GM21423 (cell line): ENCODE data around the gene CHGA.

ENCODE experiments used
- ATAC-seq: cut with Tn5 transposase; IDR thresholded peaks from one replicate; pipeline ENCODE4 v1.9.1; 2021; ENCODE audit warnings: mild to moderate bottlenecking, moderate library complexity; ENCODE audit not compliant: unreplicated experiment

Gene CHGA

GRCh38 chr14:92922883-92923743 is at the start of gene CHGA:
TSS of gene CHGA (plus strand) at chr14:92923150. CDS start at chr14:92923360, 210 bp downstream.
- ATAC-seq, result no peak

DNA sequence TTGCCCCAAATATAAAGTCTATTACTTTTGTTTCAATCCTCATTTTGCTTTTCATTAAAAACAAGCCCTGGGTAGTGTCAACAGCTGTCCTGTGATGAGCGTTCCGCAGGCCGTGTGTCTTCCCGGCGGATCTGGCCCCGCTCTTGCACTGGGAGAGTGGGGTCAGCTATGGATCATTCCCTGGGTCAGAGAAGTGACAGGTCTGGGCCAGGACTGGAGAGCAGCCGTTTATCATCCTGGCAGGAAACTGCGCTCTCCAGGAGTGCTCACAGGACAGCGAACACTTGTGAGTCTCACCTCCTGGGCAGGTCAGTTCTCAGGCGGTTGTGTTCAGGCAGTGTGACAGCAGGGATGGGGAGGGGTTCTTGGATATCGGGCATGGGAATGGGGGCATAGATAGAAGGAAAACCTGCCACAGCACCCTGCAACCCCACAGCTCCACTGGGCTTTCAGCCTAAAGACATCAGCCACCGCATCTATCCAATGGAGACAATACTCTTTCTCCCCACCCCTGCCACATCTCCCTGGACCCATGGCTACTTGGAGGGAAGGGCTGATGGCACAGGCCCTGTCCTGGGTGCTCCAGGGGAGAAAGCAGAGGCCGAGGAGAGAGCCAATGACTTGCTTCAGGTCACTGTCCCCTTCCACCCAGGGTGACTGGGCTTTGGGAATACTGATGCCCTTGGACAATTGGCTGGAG is 47.8 kb upstream of the CHGA start:
- no peak for ATAC-seq

- no peak for ATAC-seq
Observed at GRCh38 chr14:92877757-92878431, 45.1 kb upstream of the CHGA start.

DNA sequence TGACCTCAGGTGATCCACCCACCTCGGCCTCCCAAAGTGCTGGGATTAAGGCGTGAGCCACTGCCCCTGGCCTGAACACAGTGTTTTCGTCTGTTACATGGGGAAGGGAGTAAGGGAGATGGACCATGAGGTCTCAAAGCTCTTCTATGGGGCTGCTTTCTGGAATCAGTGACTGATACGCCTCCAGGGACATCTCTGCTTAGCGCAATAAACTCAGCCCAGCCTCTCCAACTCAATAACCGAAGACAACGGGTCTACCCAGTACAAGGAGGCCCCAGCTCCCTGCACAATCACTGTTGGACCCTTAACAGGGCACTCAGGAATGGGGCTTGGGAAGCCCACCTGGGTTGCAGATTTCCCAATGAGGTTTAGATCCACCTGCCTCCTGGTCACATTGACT is 42.6 kb upstream of the CHGA start:
- ATAC-seq, result no peak

DNA sequence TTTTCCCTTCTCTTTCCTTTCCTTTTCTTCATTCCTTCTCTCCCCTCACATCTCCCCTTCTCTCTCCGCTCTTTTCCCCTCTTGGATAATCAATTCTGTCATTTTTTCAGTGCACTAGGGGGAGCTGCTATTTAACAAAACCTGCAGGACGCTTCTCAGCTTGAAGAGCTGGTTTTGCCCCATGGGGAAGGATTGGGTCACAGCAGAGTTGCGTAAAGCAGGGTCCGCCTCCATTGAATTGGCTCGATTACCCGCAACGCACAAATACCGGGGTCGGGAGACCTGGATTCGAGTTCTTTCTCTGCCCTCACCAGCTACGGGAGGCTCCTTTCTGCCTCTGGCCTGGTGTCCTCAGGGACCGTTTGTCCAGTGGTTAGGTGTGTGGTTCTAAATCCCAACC is 42.1 kb upstream of the CHGA start:
- no peak for ATAC-seq

GRCh38 chr14:92883066-92883465 is 39.9 kb upstream of the CHGA start:
- no peak for ATAC-seq

- ATAC-seq, result no peak
Observed at GRCh38 chr14:92884410-92884809, 38.5 kb upstream of the CHGA start.

- ATAC-seq, result no peak
Observed at GRCh38 chr14:92885279-92886061, 37.5 kb upstream of the CHGA start.

- no peak for ATAC-seq
Observed at GRCh38 chr14:92886337-92886736, 36.6 kb upstream of the CHGA start.

GRCh38 chr14:92887157-92887556 is 35.8 kb upstream of the CHGA start:
- ATAC-seq, result no peak

DNA sequence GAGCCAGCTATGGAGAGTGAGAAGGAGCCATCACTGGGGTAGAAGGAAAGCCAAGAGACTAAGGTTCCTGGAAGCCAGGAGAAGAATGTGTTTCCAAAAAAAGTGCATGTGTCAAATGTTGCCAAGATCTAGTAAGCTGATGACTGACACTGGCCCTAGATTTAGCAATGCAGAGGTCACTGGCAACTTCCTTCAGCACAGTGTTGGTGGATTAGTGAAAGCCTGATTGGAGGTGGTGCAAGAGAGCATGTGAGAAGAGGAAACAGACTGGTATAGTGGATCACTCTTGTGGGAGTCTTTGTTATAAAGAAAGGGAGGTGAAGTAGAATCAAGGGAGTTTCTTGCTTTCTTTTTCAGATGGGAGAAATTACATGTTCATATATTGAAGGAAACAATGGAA is 34.1 kb upstream of the CHGA start:
- ATAC-seq, result no peak

DNA sequence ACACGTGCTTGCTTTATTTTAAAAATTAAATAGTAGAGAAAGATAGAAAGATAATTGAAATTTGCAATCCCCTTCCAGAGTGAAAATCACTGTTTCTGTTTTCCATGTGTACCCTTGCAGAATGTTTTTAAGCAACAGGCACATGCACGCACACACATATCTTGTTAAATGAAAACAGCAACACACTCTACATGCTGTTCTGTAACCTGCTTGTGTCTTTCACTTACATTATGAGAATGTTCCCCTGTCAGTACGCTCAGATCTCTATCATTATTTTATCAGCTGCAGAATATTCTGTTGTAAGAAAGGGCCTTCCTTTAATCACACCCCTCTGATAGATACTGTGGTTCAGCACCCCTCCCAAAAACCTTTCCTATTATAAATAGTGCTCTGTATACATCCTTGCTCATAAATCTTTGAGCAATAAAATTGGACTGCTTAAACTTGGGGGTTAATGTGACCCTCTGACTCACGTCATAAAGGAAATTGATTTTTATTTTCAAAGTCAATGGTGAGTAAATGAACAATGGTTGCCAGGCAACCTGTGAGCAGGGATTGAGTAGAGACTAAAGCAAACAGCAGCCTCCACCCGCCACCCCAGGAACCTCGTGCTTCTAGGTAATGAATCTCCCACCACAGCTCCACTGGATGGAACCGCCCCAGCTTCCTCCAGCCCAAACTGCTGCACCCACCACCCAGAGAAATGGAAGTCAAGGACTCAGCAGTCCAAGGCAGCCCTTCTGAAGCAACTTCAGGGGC is 31.9 kb upstream of the CHGA start:
- no peak for ATAC-seq

- ATAC-seq, result no peak
Observed at GRCh38 chr14:92892589-92892988, 30.4 kb upstream of the CHGA start.

GRCh38 chr14:92895352-92895878 is 27.5 kb upstream of the CHGA start:
- ATAC-seq, result no peak

GRCh38 chr14:92897922-92898565 is 24.9 kb upstream of the CHGA start:
- no peak for ATAC-seq

DNA sequence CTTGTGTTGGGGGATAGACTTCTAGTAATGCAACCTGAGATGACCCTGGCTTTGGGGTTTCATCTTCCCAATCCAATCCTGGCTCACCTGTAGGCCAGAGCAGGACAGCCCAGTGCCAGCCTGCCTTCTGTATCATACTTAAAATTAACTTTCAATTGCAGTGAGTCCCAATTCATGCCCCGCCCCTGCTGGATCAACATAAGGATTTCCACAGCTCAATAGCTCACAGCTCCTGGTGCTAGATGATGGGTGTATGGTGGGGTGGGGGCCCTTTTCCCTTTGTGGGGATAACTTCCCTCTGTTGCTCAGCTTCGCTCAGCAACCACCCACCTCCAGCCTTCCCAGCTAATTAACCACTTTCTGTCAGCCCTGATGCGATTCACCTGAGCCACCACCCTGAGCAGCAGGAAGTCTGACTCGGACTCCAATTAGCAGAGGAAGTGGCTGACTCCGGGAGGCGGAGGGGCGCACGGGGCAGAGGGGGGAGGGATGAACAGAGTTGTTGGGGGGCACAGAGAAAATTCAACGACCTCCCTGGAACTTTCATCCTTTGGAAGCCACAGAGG is 24.3 kb upstream of the CHGA start:
- ATAC-seq, result no peak

GRCh38 chr14:92900660-92901059 is 22.3 kb upstream of the CHGA start:
- no peak for ATAC-seq

GRCh38 chr14:92902191-92902590 is 20.8 kb upstream of the CHGA start:
- ATAC-seq, result no peak

DNA sequence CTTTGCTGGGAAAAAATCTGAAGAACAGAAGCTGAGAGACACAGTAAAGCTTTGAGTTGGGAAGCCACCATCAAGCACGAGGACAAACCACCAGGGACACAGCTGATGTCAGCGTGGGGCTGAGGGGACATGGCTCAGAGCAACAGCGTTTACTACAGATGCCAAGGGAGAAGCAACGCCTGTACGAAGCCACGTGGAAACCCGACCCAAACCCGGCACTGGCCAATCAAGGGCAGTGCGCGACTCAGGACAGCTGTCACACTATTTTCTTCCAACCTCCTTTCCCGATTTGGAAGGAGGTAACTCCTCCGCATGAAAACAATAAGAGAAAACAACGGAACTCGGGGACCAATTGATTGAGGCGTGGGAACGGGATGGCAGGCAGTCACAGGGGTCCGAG is 20.2 kb upstream of the CHGA start:
- ATAC-seq, result no peak
